ENCODE results near the gene SCAMP4. TPM values are rescaled to one million over a fixed set of nuclear protein-coding genes. Genes with fewer than 3 reads are reported as not detected.

SCAMP4 gene
- total and polyA plus RNA-seq, 7 donors: 14.4 to 55.4 (median 26.0) TPM

GRCh38 chr19:1861599-1862031 lies 43.6 kb upstream of the SCAMP4 start:
- 13 to 44% methylated on average over 23 of the region's 23 CpGs for WGBS, 2 donors
- H3K4me1 ChIP-seq: peaks cover 0 to 70% (median 59%) of the 10 kb centered on the region in 4 donors
- H3K27me3 ChIP-seq: peaks cover 0 to 41% (median 12%) of the 10 kb centered on the region in 3 donors
- no peak for DNase-seq
- intact Hi-C loops (cut with DNase I): loop anchor here (5.0 kb wide), 1 partner anchor 236 kb away; the partner anchor contains the start of genes IZUMO4 and MOB3A
- H3K36me3 ChIP-seq: no peaks in the 10 kb centered on the region
- TF ChIP-seq EP300 (IDR thresholded peaks at IDR 0.05) (no peak), POLR2A (IDR thresholded peaks at IDR 0.05) (no peak), POLR2AphosphoS5 (IDR thresholded peaks at IDR 0.05) (no peak), CTCF (IDR thresholded peaks at IDR 0.05) (no peak)
- H3K27ac ChIP-seq: peak overlapping the region; percentile 57 to 84 (median 83)
- peak overlapping the region in 3 of 4 donors; percentile 74 to 80 (median 75) for H3K4me3 ChIP-seq
- no peaks in the 10 kb centered on the region for H3K9me3 ChIP-seq

- Histone ChIP-seq H3K9me3 (no peaks in the 10 kb centered on the region), H3K4me1 (peaks cover 0 to 65% (median 55%) of the 10 kb centered on the region in 4 donors), H3K36me3 (no peaks in the 10 kb centered on the region), H3K4me3 (peak overlapping the region; percentile 31 to 80 (median 74)), H3K27me3 (peaks cover 0 to 38% (median 9%) of the 10 kb centered on the region in 3 donors), H3K27ac (peak overlapping the region; percentile 57 to 84 (median 83))
- TF ChIP-seq EP300 (IDR thresholded peaks at IDR 0.05) (no peak), POLR2A (IDR thresholded peaks at IDR 0.05) (no peak), CTCF (IDR thresholded peaks at IDR 0.05) (no peak), POLR2AphosphoS5 (IDR thresholded peaks at IDR 0.05) (no peak)
- no peak for DNase-seq
- 1 to 4% methylated on average over 21 of the region's 21 CpGs for WGBS, 2 donors
- intact Hi-C loops (cut with DNase I): loop anchor here (5.0 kb wide), 1 partner anchor 235 kb away; the partner anchor contains the start of genes IZUMO4 and MOB3A
Measured at GRCh38 chr19:1862068-1862423, 43.2 kb upstream of the SCAMP4 start.

GRCh38 chr19:1862424-1863327 lies 42.5 kb upstream of the SCAMP4 start:
- no peaks in the 10 kb centered on the region for H3K36me3 ChIP-seq
- TF ChIP-seq EP300 (IDR thresholded peaks at IDR 0.05): no peak
- TF ChIP-seq POLR2A (IDR thresholded peaks at IDR 0.05): no peak
- peaks cover 0 to 59% (median 49%) of the 10 kb centered on the region in 4 donors for H3K4me1 ChIP-seq
- 1% methylated on average over 109 of the region's 109 CpGs for WGBS, 2 donors
- H3K27ac ChIP-seq: peak overlapping the region; percentile 65 to 84 (median 83)
- peaks cover 0 to 32% (median 5%) of the 10 kb centered on the region in 3 donors for H3K27me3 ChIP-seq
- intact Hi-C loops (cut with DNase I): loop anchor here (5.0 kb wide), 1 partner anchor 235 kb away; the partner anchor contains the start of genes IZUMO4 and MOB3A
- no peak for DNase-seq
- no peaks in the 10 kb centered on the region for H3K9me3 ChIP-seq
- H3K4me3 ChIP-seq: peak overlapping the region; percentile 39 to 80 (median 74)

- no peaks in the 10 kb centered on the region for H3K36me3 ChIP-seq
- peak in 2 of 4 donors; percentile 31 to 47 for TF ChIP-seq POLR2AphosphoS5 (IDR thresholded peaks at IDR 0.05)
- no peak for TF ChIP-seq POLR2A (IDR thresholded peaks at IDR 0.05)
- intact Hi-C loops (cut with DNase I): loop anchor here (5.0 kb wide), 1 partner anchor 234 kb away; the partner anchor contains the start of genes IZUMO4 and MOB3A
- DNase-seq: no peak
- no peaks in the 10 kb centered on the region for H3K9me3 ChIP-seq
- peak within 1 kb of the TSS; percentile 63 to 80 (median 78) for H3K4me3 ChIP-seq
- H3K4me1 ChIP-seq: peaks cover 0 to 53% (median 43%) of the 10 kb centered on the region in 4 donors
- peak within 1 kb of the TSS; percentile 84 to 91 (median 86) for H3K27ac ChIP-seq
- peaks cover 0 to 30% (median 5%) of the 10 kb centered on the region in 3 donors for H3K27me3 ChIP-seq
- 0% methylated on average over 63 of the region's 63 CpGs for WGBS, 2 donors
Measured at GRCh38 chr19:1863328-1863637, 41.9 kb upstream of the SCAMP4 start, which contains the start of gene KLF16. Gene KLF16, minus strand, starts transcription at chr19:1863579. Its CDS starts 82 bp downstream, at chr19:1863497.

- Histone ChIP-seq H3K27ac (peak overlapping the region; percentile 84 to 91 (median 86)), H3K4me3 (peak overlapping the region; percentile 63 to 80 (median 78)), H3K9me3 (no peaks in the 10 kb centered on the region), H3K4me1 (peaks cover 0 to 47% (median 38%) of the 10 kb centered on the region in 4 donors), H3K27me3 (peaks cover 0 to 30% (median 3%) of the 10 kb centered on the region in 3 donors), H3K36me3 (no peaks in the 10 kb centered on the region)
- WGBS, 2 donors: 1% methylated on average over 115 of the region's 115 CpGs
- DNase-seq: peak; percentile 94
- intact Hi-C loops (cut with DNase I): loop anchor here (5.0 kb wide), 1 partner anchor 233 kb away; the partner anchor contains the start of genes IZUMO4 and MOB3A
- TF ChIP-seq POLR2A (IDR thresholded peaks at IDR 0.05) (no peak), EP300 (IDR thresholded peaks at IDR 0.05) (no peak), POLR2AphosphoS5 (IDR thresholded peaks at IDR 0.05) (peak in 1 of 4 donors; percentile 44)
Measured at GRCh38 chr19:1863638-1864479, 41.3 kb upstream of the SCAMP4 start.

All from sigmoid colon (tissue), 7 donors.